Nephron (organoid): ENCODE measurements around the gene KCNN3.
A peak's percentile ranks its signal among the peaks of the same experiment; 100 is the strongest.

Experiments
- H3K27ac Mint-ChIP-seq, 3 experiments: 2 replicates each; pipeline ENCODE4 v1.8.0; 2020; ENCODE audit warnings: mixed read lengths in 3 of 3, mild to moderate bottlenecking in 2 of 3, moderate library complexity in 1 of 3
- H3K27me3 Mint-ChIP-seq: 2 replicates; pipeline ENCODE4 v1.8.0; 2021; ENCODE audit warnings: low read depth, mild to moderate bottlenecking, moderate library complexity, mixed read lengths
- H3K36me3 Mint-ChIP-seq: 2 replicates; pipeline ENCODE4 v1.8.0; 2020; ENCODE audit warnings: low read depth, mixed read lengths
- H3K4me1 Mint-ChIP-seq: 2 replicates; pipeline ENCODE4 v1.8.0; 2020; ENCODE audit warnings: mixed read lengths
- H3K4me3 Mint-ChIP-seq, 3 experiments: 2 replicates each; pipeline ENCODE4 v1.8.0; 2020; ENCODE audit warnings: mild to moderate bottlenecking in 3 of 3, mixed read lengths in 3 of 3, moderate library complexity in 2 of 3
- H3K9me3 Mint-ChIP-seq: 2 replicates; pipeline ENCODE4 v1.8.0; 2020; ENCODE audit warnings: mixed read lengths
- TF ChIP-seq, protein P1 (sequence below), 3 experiments: fragments of 200-600 bp; sonication (generic); IDR thresholded peaks; one replicate each; pipeline ENCODE4 v1.5.0; 2021; ENCODE audit warnings: antibody characterized with exemption in 3 of 3; ENCODE audit not compliant: unreplicated experiment in 3 of 3

The KCNN3 gene

DNA sequence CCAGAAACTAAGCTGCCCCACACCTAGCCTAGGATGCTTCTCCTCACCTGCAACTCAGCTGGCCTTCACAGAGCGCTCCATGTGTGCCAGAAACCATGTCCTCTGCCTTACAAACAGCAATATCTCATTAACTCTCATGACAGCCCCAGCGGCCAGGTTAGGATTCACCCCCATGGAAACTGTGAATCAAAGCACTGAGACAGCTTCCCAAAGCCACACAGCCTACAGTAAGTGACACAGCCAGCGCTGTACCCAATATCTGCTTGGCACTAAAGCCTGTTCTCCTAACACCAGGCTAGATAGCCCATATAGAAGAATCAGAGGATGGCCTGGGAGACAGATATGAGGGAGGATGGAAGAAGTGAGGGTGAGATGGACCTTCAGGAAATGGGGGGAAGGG lies 13.5 kb downstream of the KCNN3 start:
- TF ChIP-seq, protein P1, sequence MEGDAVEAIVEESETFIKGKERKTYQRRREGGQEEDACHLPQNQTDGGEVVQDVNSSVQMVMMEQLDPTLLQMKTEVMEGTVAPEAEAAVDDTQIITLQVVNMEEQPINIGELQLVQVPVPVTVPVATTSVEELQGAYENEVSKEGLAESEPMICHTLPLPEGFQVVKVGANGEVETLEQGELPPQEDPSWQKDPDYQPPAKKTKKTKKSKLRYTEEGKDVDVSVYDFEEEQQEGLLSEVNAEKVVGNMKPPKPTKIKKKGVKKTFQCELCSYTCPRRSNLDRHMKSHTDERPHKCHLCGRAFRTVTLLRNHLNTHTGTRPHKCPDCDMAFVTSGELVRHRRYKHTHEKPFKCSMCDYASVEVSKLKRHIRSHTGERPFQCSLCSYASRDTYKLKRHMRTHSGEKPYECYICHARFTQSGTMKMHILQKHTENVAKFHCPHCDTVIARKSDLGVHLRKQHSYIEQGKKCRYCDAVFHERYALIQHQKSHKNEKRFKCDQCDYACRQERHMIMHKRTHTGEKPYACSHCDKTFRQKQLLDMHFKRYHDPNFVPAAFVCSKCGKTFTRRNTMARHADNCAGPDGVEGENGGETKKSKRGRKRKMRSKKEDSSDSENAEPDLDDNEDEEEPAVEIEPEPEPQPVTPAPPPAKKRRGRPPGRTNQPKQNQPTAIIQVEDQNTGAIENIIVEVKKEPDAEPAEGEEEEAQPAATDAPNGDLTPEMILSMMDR (IDR thresholded peaks at IDR 0.05; ENCODE audit: unreplicated experiment in 3 of 3): no peak
- no peaks in the 10 kb centered on the region for H3K9me3 Mint-ChIP-seq
- H3K4me3 Mint-ChIP-seq: no peak overlapping the region
- no peaks in the 10 kb centered on the region for H3K36me3 Mint-ChIP-seq
- peaks cover 42% of the 10 kb centered on the region for H3K4me1 Mint-ChIP-seq
- peaks cover 8% of the 10 kb centered on the region for H3K27me3 Mint-ChIP-seq
- peak overlapping the region; percentile 8 to 50 (median 21) for H3K27ac Mint-ChIP-seq

DNA sequence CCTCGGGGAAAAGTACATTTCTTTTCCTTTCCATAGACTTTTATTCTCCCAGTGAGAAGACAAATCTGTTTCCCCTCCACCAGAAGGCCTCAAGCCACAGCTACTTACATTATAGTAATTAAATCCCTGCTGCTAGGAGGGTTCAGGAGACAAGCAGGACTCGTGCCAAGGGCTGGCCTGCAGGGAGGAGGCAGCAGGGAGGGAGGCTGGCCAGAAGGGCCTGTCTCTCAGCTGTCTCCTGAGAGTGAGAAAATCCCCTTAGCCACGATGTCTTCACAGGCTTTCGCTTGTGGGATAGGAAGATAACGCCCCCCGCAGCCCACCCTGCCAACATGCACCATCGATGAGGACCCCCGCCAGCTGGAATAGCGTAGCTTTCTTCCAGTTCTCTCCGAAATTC lies 14.0 kb downstream of the KCNN3 start:
- Mint-ChIP-seq H3K4me3 (peak overlapping the region in 1 of 3 experiments; percentile 21), H3K4me1 (peaks cover 42% of the 10 kb centered on the region), H3K36me3 (no peaks in the 10 kb centered on the region), H3K27me3 (peaks cover 5% of the 10 kb centered on the region), H3K27ac (peak overlapping the region; percentile 8 to 50 (median 21)), H3K9me3 (no peaks in the 10 kb centered on the region)
- TF ChIP-seq, protein P1 (IDR thresholded peaks at IDR 0.05; ENCODE audit: unreplicated experiment in 3 of 3): no peak

DNA sequence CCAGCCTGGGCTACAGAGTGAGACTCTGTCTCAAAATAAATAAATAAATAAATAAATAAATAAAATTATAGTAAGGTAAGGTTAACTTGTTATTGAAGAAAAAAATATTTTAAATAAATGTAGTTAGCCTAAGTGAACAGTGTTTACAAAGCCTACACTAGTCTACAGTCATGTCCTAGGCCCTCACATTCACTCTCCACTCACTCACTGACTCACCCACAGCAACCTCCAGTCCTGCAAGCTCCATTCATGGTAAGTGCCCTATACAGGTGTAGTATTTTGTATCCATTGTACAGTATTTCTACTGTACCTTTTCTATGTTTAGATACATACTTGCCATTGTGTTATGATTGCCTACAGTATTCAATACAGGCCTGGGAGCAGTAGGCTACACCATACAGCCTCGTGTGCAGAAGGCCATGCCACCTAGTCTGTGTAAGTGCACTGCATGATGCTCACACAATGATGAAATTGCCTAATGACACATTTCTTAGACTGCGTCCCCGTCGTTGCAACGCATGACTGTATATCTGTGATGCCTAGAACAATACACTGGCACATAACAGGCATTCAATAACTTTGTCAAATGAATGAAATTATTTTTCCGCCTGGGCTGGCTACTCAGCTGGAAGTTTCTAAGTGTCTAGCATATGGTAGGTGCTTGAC lies 14.8 kb downstream of the KCNN3 start:
- Mint-ChIP-seq H3K4me3 (no peak overlapping the region), H3K9me3 (no peaks in the 10 kb centered on the region), H3K4me1 (peaks cover 40% of the 10 kb centered on the region), H3K36me3 (no peaks in the 10 kb centered on the region), H3K27me3 (peaks cover 5% of the 10 kb centered on the region), H3K27ac (peak overlapping the region in 2 of 3 experiments; percentile 8 to 43)
- TF ChIP-seq, protein P1 (IDR thresholded peaks at IDR 0.05; ENCODE audit: unreplicated experiment in 3 of 3): no peak

- no peak overlapping the region for H3K4me3 Mint-ChIP-seq
- no peak overlapping the region for H3K27ac Mint-ChIP-seq
- H3K9me3 Mint-ChIP-seq: no peaks in the 10 kb centered on the region
- H3K36me3 Mint-ChIP-seq: no peaks in the 10 kb centered on the region
- H3K27me3 Mint-ChIP-seq: peaks cover 2% of the 10 kb centered on the region
- TF ChIP-seq, protein P1 (IDR thresholded peaks at IDR 0.05; ENCODE audit: unreplicated experiment in 3 of 3): no peak
- peaks cover 44% of the 10 kb centered on the region for H3K4me1 Mint-ChIP-seq
Observed at GRCh38 chr1:154852845-154853244, 17.2 kb downstream of the KCNN3 start.

DNA sequence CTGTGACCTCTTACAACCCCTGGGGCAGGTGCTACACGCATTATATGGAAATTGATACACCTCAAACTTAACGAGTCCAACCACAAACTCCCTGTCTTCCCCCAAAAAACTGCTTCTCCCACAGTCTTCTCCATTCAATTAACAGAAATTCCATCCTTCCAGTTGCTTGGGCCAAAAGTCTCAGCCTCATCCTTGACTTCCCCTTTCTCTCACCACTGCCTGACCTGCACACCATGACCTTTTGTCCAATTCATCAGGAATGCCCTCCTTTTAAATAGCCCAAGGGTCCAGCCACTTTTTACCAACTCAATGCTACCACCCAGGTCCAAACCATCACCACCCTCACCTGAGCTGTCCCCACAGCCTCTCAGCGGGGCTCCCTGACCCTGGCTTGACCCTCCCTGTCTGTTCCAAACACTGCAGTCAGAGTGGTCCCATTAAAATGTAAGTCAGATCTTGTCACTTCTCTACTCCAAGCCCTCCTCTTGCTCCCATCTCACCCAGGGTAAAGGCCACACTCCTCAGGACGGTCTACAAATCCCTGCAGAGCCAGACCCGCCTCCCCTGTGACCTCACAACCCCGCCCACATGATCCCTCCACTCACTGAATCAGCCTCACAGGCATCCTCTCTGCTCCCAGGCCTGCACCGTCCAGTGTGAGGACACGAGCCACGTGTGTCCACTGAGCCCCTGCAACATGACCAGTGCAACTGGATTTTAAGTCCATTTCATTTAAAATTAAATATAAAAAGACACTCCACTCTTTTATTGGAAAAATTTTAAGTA lies 18.5 kb downstream of the KCNN3 start:
- Mint-ChIP-seq H3K9me3 (no peaks in the 10 kb centered on the region), H3K4me1 (peaks cover 45% of the 10 kb centered on the region), H3K27ac (peak overlapping the region in 2 of 3 experiments; percentile 1 to 29), H3K27me3 (no peaks in the 10 kb centered on the region), H3K4me3 (no peak overlapping the region), H3K36me3 (no peaks in the 10 kb centered on the region)
- TF ChIP-seq, protein P1 (IDR thresholded peaks at IDR 0.05; ENCODE audit: unreplicated experiment in 3 of 3): no peak
